GM19395 (cell line): Measurements from ENCODE around the gene NPFF.
"Not testable (repeated sequence)": the region's sequence is repeated elsewhere in the genome, so short reads cannot be mapped to it uniquely, and the experiment has no call there.

ENCODE experiments used
- ATAC-seq: cut with Tn5 transposase; IDR thresholded peaks from one replicate; pipeline ENCODE4 v1.9.1; 2021; ENCODE audit warnings: mild to moderate bottlenecking, moderate library complexity; ENCODE audit not compliant: unreplicated experiment

Gene NPFF

GRCh38 chr12:53497461-53497860, 9.8 kb downstream of the NPFF start:
- no peak for ATAC-seq

GRCh38 chr12:53496752-53497032, 10.6 kb downstream of the NPFF start:
- no peak for ATAC-seq

- ATAC-seq = no peak
Observed at GRCh38 chr12:53495903-53496751, 11.2 kb downstream of the NPFF start.

GRCh38 chr12:53493610-53494391, 13.5 kb downstream of the NPFF start:
- ATAC-seq = no peak

GRCh38 chr12:53492830-53493609, 14.3 kb downstream of the NPFF start:
- peak; percentile 92 for ATAC-seq

- no peak for ATAC-seq
Observed at GRCh38 chr12:53492188-53492587, 15.1 kb downstream of the NPFF start.

- no peak for ATAC-seq
Observed at GRCh38 chr12:53489242-53489864, 17.9 kb downstream of the NPFF start.

- ATAC-seq = no peak
Observed at GRCh38 chr12:53486736-53487487, 20.4 kb downstream of the NPFF start.

GRCh38 chr12:53485955-53486735, 21.1 kb downstream of the NPFF start:
- no peak for ATAC-seq

GRCh38 chr12:53484686-53485575, 22.4 kb downstream of the NPFF start:
- no peak for ATAC-seq

GRCh38 chr12:53483979-53484377, 23.3 kb downstream of the NPFF start:
- ATAC-seq = no peak

- ATAC-seq = no peak
Observed at GRCh38 chr12:53483225-53483978, 23.9 kb downstream of the NPFF start.

- ATAC-seq = no peak
Observed at GRCh38 chr12:53482626-53483168, 24.6 kb downstream of the NPFF start.

- ATAC-seq = no peak
Observed at GRCh38 chr12:53481939-53482586, 25.2 kb downstream of the NPFF start.

- not testable (repeated sequence) for ATAC-seq
Observed at GRCh38 chr12:53481458-53481857, 25.8 kb downstream of the NPFF start.

- no peak for ATAC-seq
Observed at GRCh38 chr12:53480491-53481442, 26.5 kb downstream of the NPFF start.
